MM.1S (cell line): ENCODE measurements around the gene CHRD.

Experiments used
- EZH2 ChIP-seq: fragments of 300-600 bp; sonication (generic); optimal IDR thresholded peaks from 2 replicates; pipeline ENCODE3; 2017; ENCODE audit warnings: low read depth, mild to moderate bottlenecking, antibody characterized with exemption, low read length, mixed read lengths
- EZH2phosphoT487 ChIP-seq: fragments of 300-600 bp; sonication (generic); IDR thresholded peaks from 2 replicates; pipeline ENCODE4 v1.6.1; 2018; ENCODE audit warnings: antibody characterized with exemption, low read length
- TF ChIP-seq, protein P1 (sequence below): fragments of 300-600 bp; sonication (generic); IDR thresholded peaks from 2 replicates; pipeline ENCODE4 v1.5.1; 2016; ENCODE audit warnings: antibody characterized with exemption, low read length, mixed read lengths

DNA sequence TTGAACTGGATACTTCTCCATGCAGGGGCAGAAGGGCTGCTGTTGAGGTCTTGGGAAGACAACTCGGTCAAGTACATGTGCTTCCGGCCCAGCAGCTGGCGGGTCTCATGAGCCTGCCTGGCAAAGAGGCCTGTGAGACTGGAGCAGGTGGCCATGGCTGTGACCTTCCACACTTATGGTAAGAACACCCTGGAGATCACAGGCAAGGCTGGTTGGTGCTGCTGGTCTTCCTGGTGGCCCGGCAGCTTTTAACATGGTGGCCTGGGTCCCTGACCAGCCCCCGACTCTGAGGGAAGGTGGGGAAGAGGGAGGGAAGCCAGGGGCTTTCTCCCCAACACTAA is 15.4 kb downstream of the CHRD start:
- TF ChIP-seq, protein P1, sequence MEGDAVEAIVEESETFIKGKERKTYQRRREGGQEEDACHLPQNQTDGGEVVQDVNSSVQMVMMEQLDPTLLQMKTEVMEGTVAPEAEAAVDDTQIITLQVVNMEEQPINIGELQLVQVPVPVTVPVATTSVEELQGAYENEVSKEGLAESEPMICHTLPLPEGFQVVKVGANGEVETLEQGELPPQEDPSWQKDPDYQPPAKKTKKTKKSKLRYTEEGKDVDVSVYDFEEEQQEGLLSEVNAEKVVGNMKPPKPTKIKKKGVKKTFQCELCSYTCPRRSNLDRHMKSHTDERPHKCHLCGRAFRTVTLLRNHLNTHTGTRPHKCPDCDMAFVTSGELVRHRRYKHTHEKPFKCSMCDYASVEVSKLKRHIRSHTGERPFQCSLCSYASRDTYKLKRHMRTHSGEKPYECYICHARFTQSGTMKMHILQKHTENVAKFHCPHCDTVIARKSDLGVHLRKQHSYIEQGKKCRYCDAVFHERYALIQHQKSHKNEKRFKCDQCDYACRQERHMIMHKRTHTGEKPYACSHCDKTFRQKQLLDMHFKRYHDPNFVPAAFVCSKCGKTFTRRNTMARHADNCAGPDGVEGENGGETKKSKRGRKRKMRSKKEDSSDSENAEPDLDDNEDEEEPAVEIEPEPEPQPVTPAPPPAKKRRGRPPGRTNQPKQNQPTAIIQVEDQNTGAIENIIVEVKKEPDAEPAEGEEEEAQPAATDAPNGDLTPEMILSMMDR = no peak
- TF ChIP-seq EZH2phosphoT487 (no peak), EZH2 (no peak)
